NCI-H1092 treated with DMSO at 0.1 percent for 48 hours (cell line): ENCODE measurements around the gene PCSK6.

Experiments
- DNase-seq: peaks from one replicate; lab custom pipeline; 2025; lab: John Stamatoyannopoulos, UW

Gene PCSK6

GRCh38 chr15:101398247-101398646 lies 91.3 kb downstream of the PCSK6 start:
- DNase-seq, result no peak

GRCh38 chr15:101397521-101398003 lies 91.9 kb downstream of the PCSK6 start:
- DNase-seq, result no peak

GRCh38 chr15:101396484-101397261 lies 92.8 kb downstream of the PCSK6 start:
- no peak for DNase-seq

- no peak for DNase-seq
Observed at GRCh38 chr15:101394654-101395053, 94.9 kb downstream of the PCSK6 start.

- no peak for DNase-seq
Observed at GRCh38 chr15:101394056-101394630, 95.4 kb downstream of the PCSK6 start.

GRCh38 chr15:101393172-101393571 lies 96.3 kb downstream of the PCSK6 start:
- no peak for DNase-seq

GRCh38 chr15:101391981-101392640 lies 97.4 kb downstream of the PCSK6 start:
- no peak for DNase-seq

GRCh38 chr15:101391431-101391830 lies 98.1 kb downstream of the PCSK6 start:
- no peak for DNase-seq

GRCh38 chr15:101390462-101390861 lies 99.0 kb downstream of the PCSK6 start:
- no peak for DNase-seq

- DNase-seq, result no peak
Observed at GRCh38 chr15:101390060-101390459, 99.4 kb downstream of the PCSK6 start.

- no peak for DNase-seq
Observed at GRCh38 chr15:101389362-101389761, 100.1 kb downstream of the PCSK6 start.

- DNase-seq, result no peak
Observed at GRCh38 chr15:101388046-101388445, 101.5 kb downstream of the PCSK6 start.

GRCh38 chr15:101387574-101387973 lies 101.9 kb downstream of the PCSK6 start:
- no peak for DNase-seq

- DNase-seq, result no peak
Observed at GRCh38 chr15:101386967-101387366, 102.5 kb downstream of the PCSK6 start.

- DNase-seq, result no peak
Observed at GRCh38 chr15:101386006-101386405, 103.5 kb downstream of the PCSK6 start.

- DNase-seq, result no peak
Observed at GRCh38 chr15:101384276-101384675, 105.2 kb downstream of the PCSK6 start.

GRCh38 chr15:101382544-101382943 lies 107.0 kb downstream of the PCSK6 start:
- no peak for DNase-seq

- no peak for DNase-seq
Observed at GRCh38 chr15:101381671-101382212, 107.8 kb downstream of the PCSK6 start.

- DNase-seq, result no peak
Observed at GRCh38 chr15:101380146-101380545, 109.4 kb downstream of the PCSK6 start.

GRCh38 chr15:101379647-101380046 lies 109.9 kb downstream of the PCSK6 start:
- no peak for DNase-seq

GRCh38 chr15:101378879-101379278 lies 110.6 kb downstream of the PCSK6 start:
- no peak for DNase-seq

GRCh38 chr15:101378171-101378755 lies 111.2 kb downstream of the PCSK6 start:
- no peak for DNase-seq
